Breast epithelium (tissue), 3 donors: ENCODE data around the gene ZSWIM2.

ENCODE experiments used
- POLR2A ChIP-seq: fragments of 450-650 bp; IDR thresholded peaks from one replicate; pipeline ENCODE4 v1.6.1; 2016; ENCODE audit warnings: antibody characterized with exemption, mild to moderate bottlenecking, moderate library complexity
- POLR2AphosphoS5 ChIP-seq, 3 donors: sonication (generic); formaldehyde crosslinking; IDR thresholded peaks; one replicate each; pipeline ENCODE4 v1.6.1; 2017; ENCODE audit warnings: antibody characterized with exemption in 3 of 3
- TF ChIP-seq, protein P1 (sequence below), 3 donors: fragments of 450-650 bp; IDR thresholded peaks; one replicate each; pipeline ENCODE4 v1.5.1; 2016 to 2017; ENCODE audit warnings: antibody characterized with exemption in 3 of 3, mild to moderate bottlenecking in 3 of 3, moderate library complexity in 3 of 3

DNA sequence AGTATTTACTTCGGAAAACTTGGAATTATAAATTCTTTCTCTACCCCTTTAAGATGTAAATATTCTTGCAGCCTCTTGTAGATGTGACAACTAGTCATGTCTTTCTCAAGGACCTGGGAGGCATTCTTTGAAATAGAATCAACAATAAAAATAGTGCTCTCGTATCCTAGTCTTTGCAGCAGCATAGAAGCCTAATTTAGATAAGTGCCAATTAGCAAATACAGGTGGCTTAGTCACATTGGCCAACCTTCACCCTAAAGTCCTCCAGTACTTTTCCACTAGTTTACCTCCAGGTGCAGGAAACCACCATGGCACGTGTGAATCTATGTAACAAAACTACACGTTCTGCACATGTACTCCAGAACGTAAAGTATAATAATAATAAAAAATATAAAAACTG lies 3.5 kb upstream of the ZSWIM2 start:
- no peak for TF ChIP-seq POLR2AphosphoS5 (IDR thresholded peaks at IDR 0.05)
- TF ChIP-seq, protein P1, sequence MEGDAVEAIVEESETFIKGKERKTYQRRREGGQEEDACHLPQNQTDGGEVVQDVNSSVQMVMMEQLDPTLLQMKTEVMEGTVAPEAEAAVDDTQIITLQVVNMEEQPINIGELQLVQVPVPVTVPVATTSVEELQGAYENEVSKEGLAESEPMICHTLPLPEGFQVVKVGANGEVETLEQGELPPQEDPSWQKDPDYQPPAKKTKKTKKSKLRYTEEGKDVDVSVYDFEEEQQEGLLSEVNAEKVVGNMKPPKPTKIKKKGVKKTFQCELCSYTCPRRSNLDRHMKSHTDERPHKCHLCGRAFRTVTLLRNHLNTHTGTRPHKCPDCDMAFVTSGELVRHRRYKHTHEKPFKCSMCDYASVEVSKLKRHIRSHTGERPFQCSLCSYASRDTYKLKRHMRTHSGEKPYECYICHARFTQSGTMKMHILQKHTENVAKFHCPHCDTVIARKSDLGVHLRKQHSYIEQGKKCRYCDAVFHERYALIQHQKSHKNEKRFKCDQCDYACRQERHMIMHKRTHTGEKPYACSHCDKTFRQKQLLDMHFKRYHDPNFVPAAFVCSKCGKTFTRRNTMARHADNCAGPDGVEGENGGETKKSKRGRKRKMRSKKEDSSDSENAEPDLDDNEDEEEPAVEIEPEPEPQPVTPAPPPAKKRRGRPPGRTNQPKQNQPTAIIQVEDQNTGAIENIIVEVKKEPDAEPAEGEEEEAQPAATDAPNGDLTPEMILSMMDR (IDR thresholded peaks at IDR 0.05), result no peak
- no peak for TF ChIP-seq POLR2A
